GM23338 (cell line): ENCODE data around the gene NELFB. TPM values are rescaled to one million over a fixed set of nuclear protein-coding genes. Genes with fewer than 3 reads are reported as not detected.

Source experiments
- ATAC-seq: fragments of 200-7000 bp; cut with Tn5 transposase; 3 replicates; pipeline ENCODE4 v1.9.1; 2020
- DNase-seq: peaks from one replicate; pipeline ENCODE4 v3.0.0-alpha.2; 2015; ENCODE audit warnings: low spot score
- H2AFZ ChIP-seq: fragments of 200-600 bp; sonication (generic); 2 replicates; pipeline ENCODE4 v1.8.0; 2016; ENCODE audit warnings: antibody characterized with exemption, mild to moderate bottlenecking, moderate library complexity
- H3F3A ChIP-seq: fragments of 200-600 bp; sonication (generic); replicated peaks from 2 replicates; pipeline ENCODE4 v1.8.0; 2017; ENCODE audit warnings: antibody characterized with exemption, mixed run types, low read depth
- H3K27ac ChIP-seq: fragments of 200-600 bp; sonication (generic); 2 replicates; pipeline ENCODE4 v1.6.1; 2016; ENCODE audit warnings: low read depth
- H3K27me3 ChIP-seq: fragments of 200-600 bp; sonication (generic); 2 replicates; pipeline ENCODE4 v1.8.0; 2016; ENCODE audit warnings: mild to moderate bottlenecking, mixed run types, moderate library complexity; ENCODE audit not compliant: insufficient read depth
- H3K36me3 ChIP-seq: fragments of 200-600 bp; sonication (generic); 2 replicates; pipeline ENCODE4 v1.8.0; 2016; ENCODE audit warnings: mild to moderate bottlenecking; ENCODE audit not compliant: insufficient read depth
- H3K4me1 ChIP-seq: fragments of 200-600 bp; sonication (generic); 2 replicates; pipeline ENCODE4 v1.8.0; 2016; ENCODE audit warnings: mild to moderate bottlenecking, moderate library complexity; ENCODE audit not compliant: insufficient read depth
- H3K4me2 ChIP-seq: fragments of 200-600 bp; sonication (generic); 2 replicates; pipeline ENCODE4 v1.7.1; 2017; ENCODE audit warnings: mixed run types
- H3K4me3 ChIP-seq: fragments of 200-600 bp; sonication (generic); 2 replicates; pipeline ENCODE4 v1.6.1; 2016; ENCODE audit warnings: mixed run types
- H3K79me2 ChIP-seq: fragments of 200-600 bp; sonication (generic); replicated peaks from 2 replicates; pipeline ENCODE4 v1.8.0; 2017; ENCODE audit warnings: mild to moderate bottlenecking; ENCODE audit not compliant: insufficient read depth
- H3K9me2 ChIP-seq: fragments of 200-600 bp; sonication (generic); 2 replicates; pipeline ENCODE4 v1.8.0; 2017; ENCODE audit not compliant: insufficient read depth
- H4K20me1 ChIP-seq: fragments of 200-600 bp; sonication (generic); replicated peaks from 2 replicates; pipeline ENCODE4 v1.8.0; 2017; ENCODE audit warnings: mild to moderate bottlenecking; ENCODE audit not compliant: insufficient read depth
- H3K27ac Mint-ChIP-seq: 2 replicates; pipeline ENCODE4 v1.8.0; 2020; ENCODE audit warnings: inconsistent platforms, mild to moderate bottlenecking, moderate library complexity, mixed read lengths
- H3K27me3 Mint-ChIP-seq: 3 replicates; pipeline ENCODE4 v1.8.0; 2022; ENCODE audit warnings: low read depth, mild to moderate bottlenecking, moderate library complexity, mixed read lengths, inconsistent platforms; ENCODE audit not compliant: insufficient read depth, poor library complexity
- H3K36me3 Mint-ChIP-seq: 3 replicates; pipeline ENCODE4 v1.8.0; 2021; ENCODE audit warnings: low read depth, mild to moderate bottlenecking, inconsistent platforms, moderate library complexity, mixed read lengths
- H3K4me1 Mint-ChIP-seq: 3 replicates; pipeline ENCODE4 v1.8.0; 2020; ENCODE audit warnings: mild to moderate bottlenecking, inconsistent platforms, mixed read lengths
- H3K4me3 Mint-ChIP-seq: 3 replicates; pipeline ENCODE4 v1.8.0; 2021; ENCODE audit warnings: moderate library complexity, mild to moderate bottlenecking, inconsistent platforms, mixed read lengths
- H3K9me3 Mint-ChIP-seq: 3 replicates; pipeline ENCODE4 v1.8.0; 2020; ENCODE audit warnings: moderate library complexity, mild to moderate bottlenecking, inconsistent platforms, mixed read lengths
- CREB1 ChIP-seq: fragments of 250-450 bp; sonication (Bioruptor Pico); IDR thresholded peaks from 2 replicates; pipeline ENCODE4 v1.5.0; 2020; ENCODE audit warnings: low read depth, mild to moderate bottlenecking, moderate library complexity
- CTCF ChIP-seq, 2 experiments: fragments of 200-600 bp in 1 of 2; sonication (generic) in 1 of 2; conservative IDR thresholded peaks; 2 replicates each; pipeline versions ENCODE4 v1.5.1 to v1.6.1; 2016 to 2017; ENCODE audit warnings: antibody characterized with exemption in 2 of 2, low read depth in 2 of 2, mild to moderate bottlenecking in 2 of 2, moderate library complexity in 1 of 2
- ETS1 ChIP-seq: IDR thresholded peaks from 2 replicates; pipeline ENCODE4 v1.6.1; 2016; ENCODE audit warnings: antibody characterized with exemption
- EZH2 ChIP-seq: fragments of 200-600 bp; sonication (generic); IDR thresholded peaks from one replicate; pipeline ENCODE4 v1.8.0; 2017; ENCODE audit warnings: antibody characterized with exemption, mild to moderate bottlenecking, low read depth; ENCODE audit not compliant: unreplicated experiment
- EZH2phosphoT487 ChIP-seq: fragments of 200-600 bp; sonication (generic); IDR thresholded peaks from one replicate; pipeline ENCODE4 v1.8.1; 2018; ENCODE audit warnings: antibody characterized with exemption; ENCODE audit not compliant: unreplicated experiment
- JUNB ChIP-seq: IDR thresholded peaks from one replicate; pipeline ENCODE4 v1.6.1; 2016; ENCODE audit warnings: antibody characterized with exemption; ENCODE audit not compliant: unreplicated experiment
- NANOG ChIP-seq: IDR thresholded peaks from 2 replicates; pipeline ENCODE4 v1.6.1; 2016; ENCODE audit warnings: antibody characterized with exemption, borderline replicate concordance
- POLR2AphosphoS5 ChIP-seq: IDR thresholded peaks from 2 replicates; pipeline ENCODE4 v1.6.1; 2016; ENCODE audit warnings: antibody characterized with exemption, low read depth
- STAT1 ChIP-seq: IDR thresholded peaks from one replicate; pipeline ENCODE4 v1.6.1; 2016; ENCODE audit warnings: antibody characterized with exemption; ENCODE audit not compliant: unreplicated experiment
- ZNF114 ChIP-seq: fragments of 250-450 bp; sonication (Bioruptor Pico); IDR thresholded peaks from 2 replicates; pipeline ENCODE4 v1.5.0; 2020; ENCODE audit warnings: mild to moderate bottlenecking, moderate library complexity
- ZNF331 ChIP-seq: fragments of 250-450 bp; sonication (Bioruptor Pico); IDR thresholded peaks from 2 replicates; pipeline ENCODE4 v1.5.0; 2020; ENCODE audit warnings: low read depth, mild to moderate bottlenecking, moderate library complexity
- ZNF462 ChIP-seq: fragments of 250-450 bp; sonication (Bioruptor Pico); IDR thresholded peaks from 2 replicates; pipeline ENCODE4 v1.5.0; 2020; ENCODE audit warnings: mild to moderate bottlenecking, moderate library complexity
- polyA plus RNA-seq: library from polyadenylated mRNA; unstranded; fragments of >200 nt; fragmentation: Nextera tagmentation; extraction: Ambion mirVana; gene quantifications from 2 replicates; pipeline ENCODE4 v1.2.1, GENCODE V29; 2016
- total RNA-seq: library from RNA; depleted of rRNA; stranded (reverse); fragments of >200 nt; shearing (Covaris generic); gene quantifications from 2 replicates; pipeline ENCODE4 v1.2.3, GENCODE V29; 2014
- TF ChIP-seq, protein P1 (sequence below): IDR thresholded peaks from one replicate; pipeline ENCODE4 v1.6.1; 2018; ENCODE audit warnings: antibody characterized with exemption; ENCODE audit not compliant: unreplicated experiment

Gene NELFB
- total and polyA plus RNA-seq, 2 experiments from 2014 or later: 30.0 to 97.3 TPM

- TF ChIP-seq JUNB: no peak
- TF ChIP-seq EZH2phosphoT487: no peak
- no peak for TF ChIP-seq ZNF114 (CRISPR knock-in tag)
- no peak for TF ChIP-seq ETS1
- no peak for TF ChIP-seq ZNF462 (CRISPR knock-in tag)
- TF ChIP-seq, protein P1, sequence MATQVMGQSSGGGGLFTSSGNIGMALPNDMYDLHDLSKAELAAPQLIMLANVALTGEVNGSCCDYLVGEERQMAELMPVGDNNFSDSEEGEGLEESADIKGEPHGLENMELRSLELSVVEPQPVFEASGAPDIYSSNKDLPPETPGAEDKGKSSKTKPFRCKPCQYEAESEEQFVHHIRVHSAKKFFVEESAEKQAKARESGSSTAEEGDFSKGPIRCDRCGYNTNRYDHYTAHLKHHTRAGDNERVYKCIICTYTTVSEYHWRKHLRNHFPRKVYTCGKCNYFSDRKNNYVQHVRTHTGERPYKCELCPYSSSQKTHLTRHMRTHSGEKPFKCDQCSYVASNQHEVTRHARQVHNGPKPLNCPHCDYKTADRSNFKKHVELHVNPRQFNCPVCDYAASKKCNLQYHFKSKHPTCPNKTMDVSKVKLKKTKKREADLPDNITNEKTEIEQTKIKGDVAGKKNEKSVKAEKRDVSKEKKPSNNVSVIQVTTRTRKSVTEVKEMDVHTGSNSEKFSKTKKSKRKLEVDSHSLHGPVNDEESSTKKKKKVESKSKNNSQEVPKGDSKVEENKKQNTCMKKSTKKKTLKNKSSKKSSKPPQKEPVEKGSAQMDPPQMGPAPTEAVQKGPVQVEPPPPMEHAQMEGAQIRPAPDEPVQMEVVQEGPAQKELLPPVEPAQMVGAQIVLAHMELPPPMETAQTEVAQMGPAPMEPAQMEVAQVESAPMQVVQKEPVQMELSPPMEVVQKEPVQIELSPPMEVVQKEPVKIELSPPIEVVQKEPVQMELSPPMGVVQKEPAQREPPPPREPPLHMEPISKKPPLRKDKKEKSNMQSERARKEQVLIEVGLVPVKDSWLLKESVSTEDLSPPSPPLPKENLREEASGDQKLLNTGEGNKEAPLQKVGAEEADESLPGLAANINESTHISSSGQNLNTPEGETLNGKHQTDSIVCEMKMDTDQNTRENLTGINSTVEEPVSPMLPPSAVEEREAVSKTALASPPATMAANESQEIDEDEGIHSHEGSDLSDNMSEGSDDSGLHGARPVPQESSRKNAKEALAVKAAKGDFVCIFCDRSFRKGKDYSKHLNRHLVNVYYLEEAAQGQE: no peak
- no peak for TF ChIP-seq CTCF (conservative IDR thresholded peaks at IDR 0.05; ENCODE audit: low read depth in 2 of 2)
- TF ChIP-seq STAT1: no peak
- TF ChIP-seq CREB1 (CRISPR knock-in tag): no peak
- TF ChIP-seq EZH2: no peak
- TF ChIP-seq POLR2AphosphoS5: no peak
- TF ChIP-seq NANOG: no peak
- no peak for TF ChIP-seq ZNF331 (CRISPR knock-in tag)
- H3K79me2 ChIP-seq: no peaks in the 10 kb centered on the region
- peak overlapping the region; percentile 52; the same call in 1 of the 2 replicates for H3K4me3 ChIP-seq
- no peaks in the 10 kb centered on the region for H3K36me3 ChIP-seq
- no peaks in the 10 kb centered on the region for H3K9me2 ChIP-seq
- Mint-ChIP-seq H3K27me3 (peaks cover 3% of the 10 kb centered on the region), H3K36me3 (no peaks in the 10 kb centered on the region), H3K4me3 (no peak overlapping the region), H3K27ac (no peak overlapping the region), H3K9me3 (no peaks in the 10 kb centered on the region), H3K4me1 (peaks cover 2% of the 10 kb centered on the region; the same call in 2 of the 3 replicates)
- H3K27ac ChIP-seq: no peak overlapping the region
- H4K20me1 ChIP-seq: no peaks in the 10 kb centered on the region
- DNase-seq: no peak
- H3F3A ChIP-seq: no peaks in the 10 kb centered on the region
- peak overlapping the region; percentile 81 for H3K4me2 ChIP-seq
- H2AFZ ChIP-seq: no peak overlapping the region
- peaks cover 13% of the 10 kb centered on the region; the same call in 1 of the 2 replicates for H3K4me1 ChIP-seq
- no peaks in the 10 kb centered on the region for H3K27me3 ChIP-seq
- no peak for ATAC-seq
Measured at GRCh38 chr9:137314561-137315560, 59.7 kb downstream of the NELFB start.
